ENCODE data around the gene AKR1B1. TPM values are rescaled to one million over a fixed set of nuclear protein-coding genes. Genes with fewer than 3 reads are reported as not detected.

AKR1B1 gene
- total and polyA plus RNA-seq, 2 of the 13 experiments (the other 11 are each of a cell fraction or from before 2014, with no cell fraction given) = 89.9 to 133 TPM

GRCh38 chr7:134458806-134459698, at the start of gene AKR1B1 (continued):
- TF ChIP-seq MED8 (CRISPR knock-in tag; IDR thresholded peaks at IDR 0.05; ENCODE audit: insufficient replicate concordance) (peak; percentile 18), ZNF564 (CRISPR knock-in tag; IDR thresholded peaks at IDR 0.05) (peak; percentile 60; the same call in 1 of the 2 replicates), ZNF414 (CRISPR knock-in tag; IDR thresholded peaks at IDR 0.05) (peak; percentile 31; the same call in 1 of the 2 replicates), SMARCC2 (IDR thresholded peaks at IDR 0.05) (no peak), DBP (CRISPR knock-in tag; IDR thresholded peaks at IDR 0.05; ENCODE audit: not compliant biosample characterization) (peak; percentile 26), ZNF687 (CRISPR knock-in tag; IDR thresholded peaks at IDR 0.05) (peak; percentile 87), DNMT1 (CRISPR knock-in tag; IDR thresholded peaks at IDR 0.05) (no peak), PRDM15 (CRISPR knock-in tag; IDR thresholded peaks at IDR 0.05) (peak; percentile 56; the same call in 1 of the 2 replicates), ZNF546 (CRISPR knock-in tag; conservative IDR thresholded peaks at IDR 0.05) (peak; percentile 28; the same call in 1 of the 2 replicates), PLRG1 (conservative IDR thresholded peaks at IDR 0.05) (no peak), EP300 (IDR thresholded peaks at IDR 0.05; ENCODE audit: low read depth in 2 of 2, low read length in 2 of 2) (no peak), EP300 (CRISPR knock-in tag; IDR thresholded peaks at IDR 0.05; ENCODE audit: borderline replicate concordance) (no peak), RNF2 (conservative IDR thresholded peaks at IDR 0.05; ENCODE audit: low read depth) (0 out of 2 replicates have a peak, but pooled peaks have one; percentile 33), HINFP (CRISPR knock-in tag; IDR thresholded peaks at IDR 0.05; ENCODE audit: low read depth) (no peak), ZNF367 (CRISPR knock-in tag; IDR thresholded peaks at IDR 0.05; ENCODE audit: borderline replicate concordance) (peak; percentile 96)

Measured in HepG2 (cell line).